Stimulated activated naive B cell treated with anti-CD40 and anti-IgM and Interleukin-4, amounts not matched to agents 10 μg/mL and 1 μg/mL and 100 μg/mL, for 72 hours (primary cell): Measurements from ENCODE around the gene IFI27.

Experiments
- ATAC-seq, 2 donors: fragments of 150-1000 bp; cut with Tn5 transposase; replicated peaks; 2 replicates each; pipeline ENCODE4 v1.10.0; 2021; ENCODE audit warnings: moderate library complexity in 1 of 2
- DNase-seq: peaks from one replicate; pipeline ENCODE4 v3.0.0; 2021
- H3K27ac Mint-ChIP-seq: one replicate; pipeline ENCODE4 v1.8.0; 2022; ENCODE audit warnings: mild to moderate bottlenecking, mixed read lengths
- H3K27me3 Mint-ChIP-seq, 2 donors: one replicate each; pipeline ENCODE4 v1.8.0; 2022; ENCODE audit warnings: mixed read lengths in 2 of 2
- H3K36me3 Mint-ChIP-seq, 2 donors: one replicate each; pipeline ENCODE4 v1.8.0; 2022; ENCODE audit warnings: mixed read lengths in 2 of 2, mild to moderate bottlenecking in 1 of 2
- H3K4me1 Mint-ChIP-seq, 2 donors: one replicate each; pipeline ENCODE4 v1.8.0; 2022; ENCODE audit warnings: mixed read lengths in 2 of 2, mild to moderate bottlenecking in 1 of 2
- H3K4me3 Mint-ChIP-seq, 2 donors: one replicate each; pipeline ENCODE4 v1.8.0; 2022; ENCODE audit warnings: mild to moderate bottlenecking in 2 of 2, mixed read lengths in 2 of 2, moderate library complexity in 1 of 2
- H3K9me3 Mint-ChIP-seq, 2 donors: one replicate each; pipeline ENCODE4 v1.8.0; 2022; ENCODE audit warnings: mixed read lengths in 2 of 2, mild to moderate bottlenecking in 1 of 2

The IFI27 gene

DNA sequence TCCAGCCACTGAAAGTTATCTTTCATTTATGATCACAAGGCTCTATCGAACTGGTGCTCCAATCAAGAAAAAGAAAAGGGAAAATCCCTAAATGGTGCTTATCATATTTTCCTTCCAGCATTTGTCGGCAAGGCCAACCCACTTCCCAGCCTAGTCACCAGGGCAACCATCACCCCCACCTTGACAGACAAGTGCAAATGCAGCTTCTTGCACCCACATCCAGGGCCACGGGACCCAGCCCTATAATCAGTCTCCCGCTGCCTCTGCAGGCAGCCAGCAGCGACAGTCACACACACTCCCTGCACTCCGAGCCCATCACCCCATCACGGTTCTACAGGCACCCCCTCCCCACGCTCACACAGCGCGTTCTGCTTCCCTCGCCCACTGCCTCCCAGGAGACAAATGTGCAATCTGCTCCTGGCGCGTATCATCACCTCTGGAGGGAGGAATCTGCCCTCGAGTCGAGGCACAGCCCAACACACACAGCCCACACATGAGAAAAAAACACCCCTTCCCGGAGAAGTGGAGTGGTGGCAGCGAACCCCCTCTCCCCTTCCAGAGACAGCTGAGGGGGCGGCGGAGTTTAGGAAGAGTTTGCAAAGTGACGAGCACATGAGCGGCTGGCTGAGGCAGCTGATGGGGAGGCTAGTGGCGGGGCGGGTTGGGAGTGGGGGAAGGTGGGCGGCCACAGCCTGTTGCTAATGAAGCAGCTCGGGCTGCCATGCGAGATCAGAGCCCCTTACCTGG is 54.3 kb downstream of the IFI27 start:
- H3K4me1 Mint-ChIP-seq: no peaks in the 10 kb centered on the region
- no peaks in the 10 kb centered on the region for H3K36me3 Mint-ChIP-seq
- ATAC-seq (no peak), DNase-seq (no peak)
- H3K27me3 Mint-ChIP-seq: peaks cover 14 to 26% of the 10 kb centered on the region in 2 donors
- H3K4me3 Mint-ChIP-seq: no peak overlapping the region
- H3K27ac Mint-ChIP-seq: no peak overlapping the region
- no peaks in the 10 kb centered on the region for H3K9me3 Mint-ChIP-seq

DNA sequence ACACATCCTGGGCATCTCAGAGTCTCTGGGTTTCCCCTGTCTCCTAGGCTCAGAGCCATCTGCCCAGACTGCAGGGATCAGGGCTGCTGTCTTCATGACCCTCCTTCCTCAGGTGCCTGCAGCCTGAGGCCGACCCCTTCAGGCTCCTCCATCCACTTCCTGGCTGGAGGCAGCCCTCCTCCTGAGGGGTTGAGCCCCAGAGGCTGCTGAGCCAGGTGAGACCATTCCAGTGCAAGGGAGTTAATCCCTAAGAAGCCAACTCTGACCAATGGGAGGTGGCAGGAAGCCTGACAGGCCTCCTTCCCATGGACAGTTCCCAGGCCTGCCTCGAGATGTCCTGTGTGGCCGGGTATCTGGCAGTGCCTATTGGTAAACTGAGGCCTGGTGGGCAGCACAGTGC is 55.2 kb downstream of the IFI27 start:
- Mint-ChIP-seq H3K27ac (no peak overlapping the region), H3K4me1 (no peaks in the 10 kb centered on the region), H3K36me3 (no peaks in the 10 kb centered on the region)

More for the DNA sequence above, 55.2 kb downstream of the IFI27 start:
- Mint-ChIP-seq H3K4me3 (no peak overlapping the region), H3K9me3 (no peaks in the 10 kb centered on the region), H3K27me3 (peaks cover 14 to 29% of the 10 kb centered on the region in 2 donors)
- ATAC-seq (no peak), DNase-seq (no peak)
